ENCODE measurements around the gene ITPR1. TPM values are rescaled to one million over a fixed set of nuclear protein-coding genes. Genes with fewer than 3 reads are reported as not detected.

Gene ITPR1
- polyA plus RNA-seq, 1 donor from 2014 or later, result 2.1 TPM

DNA sequence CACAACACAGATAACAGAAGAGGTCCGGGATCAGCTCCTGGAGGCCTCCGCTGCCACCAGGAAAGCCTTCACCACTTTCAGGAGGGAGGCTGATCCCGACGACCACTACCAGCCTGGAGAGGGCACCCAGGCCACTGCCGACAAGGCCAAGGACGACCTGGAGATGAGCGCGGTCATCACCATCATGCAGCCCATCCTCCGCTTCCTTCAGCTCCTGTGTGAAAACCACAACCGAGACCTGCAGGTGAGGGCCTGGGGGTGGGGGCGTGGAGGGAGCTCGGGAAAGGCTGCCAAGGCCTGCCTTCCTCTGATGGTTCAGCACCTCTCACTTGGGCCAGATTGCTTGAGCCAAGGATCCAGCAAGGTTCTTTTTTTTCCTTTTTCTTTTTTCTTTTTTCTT, 275.4 kb downstream of the ITPR1 start:
- H3K4me3 ChIP-seq (ENCODE audit: low read length), result no peak overlapping the region
- peaks cover 4% of the 10 kb centered on the region for H3K9me3 ChIP-seq (ENCODE audit: low read length)
- no peak overlapping the region for H3K27ac ChIP-seq (ENCODE audit: low read length)
- H3K79me2 ChIP-seq (replicated peaks; ENCODE audit: insufficient read depth, low read length), result no peaks in the 10 kb centered on the region
- H2AFZ ChIP-seq (ENCODE audit: low read depth, low read length), result no peak overlapping the region
- H3F3A ChIP-seq (ENCODE audit: insufficient read depth, low read length, poor library complexity, severe bottlenecking), result no peaks in the 10 kb centered on the region
- no peak overlapping the region for H3K4me2 ChIP-seq (ENCODE audit: low read length)
- no peak overlapping the region for H3K9ac ChIP-seq (ENCODE audit: low read length)
- H4K20me1 ChIP-seq (ENCODE audit: insufficient read depth), result no peaks in the 10 kb centered on the region
- no peaks in the 10 kb centered on the region for H3K27me3 ChIP-seq (ENCODE audit: insufficient read depth, low read depth, low read length)
- H3K9me2 ChIP-seq (ENCODE audit: insufficient read depth, low read length), result no peaks in the 10 kb centered on the region
- TF ChIP-seq POLR2AphosphoS5 (IDR thresholded peaks at IDR 0.05) (no peak), RAD21 (conservative IDR thresholded peaks at IDR 0.05) (no peak), TAF1 (IDR thresholded peaks at IDR 0.05; ENCODE audit: low read depth) (no peak), EZH2 (IDR thresholded peaks at IDR 0.05; ENCODE audit: borderline replicate concordance, insufficient read depth, low read length, poor library complexity, severe bottlenecking) (no peak), SMC3 (conservative IDR thresholded peaks at IDR 0.05; ENCODE audit: poor library complexity) (no peak), EP300 (conservative IDR thresholded peaks at IDR 0.05; ENCODE audit: poor library complexity, severe bottlenecking) (no peak), MXI1 (conservative IDR thresholded peaks at IDR 0.05; ENCODE audit: poor library complexity, severe bottlenecking) (no peak)
- TF ChIP-seq, protein P1, sequence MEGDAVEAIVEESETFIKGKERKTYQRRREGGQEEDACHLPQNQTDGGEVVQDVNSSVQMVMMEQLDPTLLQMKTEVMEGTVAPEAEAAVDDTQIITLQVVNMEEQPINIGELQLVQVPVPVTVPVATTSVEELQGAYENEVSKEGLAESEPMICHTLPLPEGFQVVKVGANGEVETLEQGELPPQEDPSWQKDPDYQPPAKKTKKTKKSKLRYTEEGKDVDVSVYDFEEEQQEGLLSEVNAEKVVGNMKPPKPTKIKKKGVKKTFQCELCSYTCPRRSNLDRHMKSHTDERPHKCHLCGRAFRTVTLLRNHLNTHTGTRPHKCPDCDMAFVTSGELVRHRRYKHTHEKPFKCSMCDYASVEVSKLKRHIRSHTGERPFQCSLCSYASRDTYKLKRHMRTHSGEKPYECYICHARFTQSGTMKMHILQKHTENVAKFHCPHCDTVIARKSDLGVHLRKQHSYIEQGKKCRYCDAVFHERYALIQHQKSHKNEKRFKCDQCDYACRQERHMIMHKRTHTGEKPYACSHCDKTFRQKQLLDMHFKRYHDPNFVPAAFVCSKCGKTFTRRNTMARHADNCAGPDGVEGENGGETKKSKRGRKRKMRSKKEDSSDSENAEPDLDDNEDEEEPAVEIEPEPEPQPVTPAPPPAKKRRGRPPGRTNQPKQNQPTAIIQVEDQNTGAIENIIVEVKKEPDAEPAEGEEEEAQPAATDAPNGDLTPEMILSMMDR (IDR thresholded peaks at IDR 0.05; ENCODE audit: poor library complexity, severe bottlenecking), result no peak
- TF ChIP-seq, protein P2, sequence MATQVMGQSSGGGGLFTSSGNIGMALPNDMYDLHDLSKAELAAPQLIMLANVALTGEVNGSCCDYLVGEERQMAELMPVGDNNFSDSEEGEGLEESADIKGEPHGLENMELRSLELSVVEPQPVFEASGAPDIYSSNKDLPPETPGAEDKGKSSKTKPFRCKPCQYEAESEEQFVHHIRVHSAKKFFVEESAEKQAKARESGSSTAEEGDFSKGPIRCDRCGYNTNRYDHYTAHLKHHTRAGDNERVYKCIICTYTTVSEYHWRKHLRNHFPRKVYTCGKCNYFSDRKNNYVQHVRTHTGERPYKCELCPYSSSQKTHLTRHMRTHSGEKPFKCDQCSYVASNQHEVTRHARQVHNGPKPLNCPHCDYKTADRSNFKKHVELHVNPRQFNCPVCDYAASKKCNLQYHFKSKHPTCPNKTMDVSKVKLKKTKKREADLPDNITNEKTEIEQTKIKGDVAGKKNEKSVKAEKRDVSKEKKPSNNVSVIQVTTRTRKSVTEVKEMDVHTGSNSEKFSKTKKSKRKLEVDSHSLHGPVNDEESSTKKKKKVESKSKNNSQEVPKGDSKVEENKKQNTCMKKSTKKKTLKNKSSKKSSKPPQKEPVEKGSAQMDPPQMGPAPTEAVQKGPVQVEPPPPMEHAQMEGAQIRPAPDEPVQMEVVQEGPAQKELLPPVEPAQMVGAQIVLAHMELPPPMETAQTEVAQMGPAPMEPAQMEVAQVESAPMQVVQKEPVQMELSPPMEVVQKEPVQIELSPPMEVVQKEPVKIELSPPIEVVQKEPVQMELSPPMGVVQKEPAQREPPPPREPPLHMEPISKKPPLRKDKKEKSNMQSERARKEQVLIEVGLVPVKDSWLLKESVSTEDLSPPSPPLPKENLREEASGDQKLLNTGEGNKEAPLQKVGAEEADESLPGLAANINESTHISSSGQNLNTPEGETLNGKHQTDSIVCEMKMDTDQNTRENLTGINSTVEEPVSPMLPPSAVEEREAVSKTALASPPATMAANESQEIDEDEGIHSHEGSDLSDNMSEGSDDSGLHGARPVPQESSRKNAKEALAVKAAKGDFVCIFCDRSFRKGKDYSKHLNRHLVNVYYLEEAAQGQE (IDR thresholded peaks at IDR 0.05; ENCODE audit: borderline replicate concordance), result no peak
- no peaks in the 10 kb centered on the region for H3K36me3 ChIP-seq (ENCODE audit: insufficient read depth, low read length)

DNA sequence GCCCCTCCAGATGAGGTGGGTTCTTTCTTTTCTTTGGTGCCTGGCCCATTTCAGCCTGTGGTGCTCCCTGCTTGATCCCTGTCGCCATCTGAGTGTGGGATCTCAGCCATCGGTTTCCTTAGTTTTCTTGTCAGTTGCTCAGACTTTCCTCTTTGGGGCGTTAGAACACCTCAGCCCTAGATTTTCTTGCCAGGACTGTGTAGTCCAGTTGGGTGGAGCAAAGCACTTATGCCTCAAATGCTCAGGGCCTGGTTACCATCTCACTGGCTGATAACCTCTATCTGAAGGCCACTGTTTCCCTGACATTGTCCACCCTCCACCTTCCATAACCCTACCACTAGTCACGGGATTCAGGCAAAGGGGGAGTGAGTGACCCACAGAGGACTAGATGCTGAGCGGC, 277.4 kb downstream of the ITPR1 start:
- Histone ChIP-seq H3K4me2 (ENCODE audit: low read length) (no peak overlapping the region), H3K36me3 (ENCODE audit: insufficient read depth, low read length) (no peaks in the 10 kb centered on the region), H2AFZ (ENCODE audit: low read depth, low read length) (no peak overlapping the region), H3K27me3 (ENCODE audit: insufficient read depth, low read depth, low read length) (no peaks in the 10 kb centered on the region), H3K4me3 (ENCODE audit: low read length) (no peak overlapping the region), H3K9me2 (ENCODE audit: insufficient read depth, low read length) (no peaks in the 10 kb centered on the region), H3K27ac (ENCODE audit: low read length) (no peak overlapping the region), H3K79me2 (replicated peaks; ENCODE audit: insufficient read depth, low read length) (no peaks in the 10 kb centered on the region), H3K9ac (ENCODE audit: low read length) (no peak overlapping the region), H4K20me1 (ENCODE audit: insufficient read depth) (no peaks in the 10 kb centered on the region), H3F3A (ENCODE audit: insufficient read depth, low read length, poor library complexity, severe bottlenecking) (no peaks in the 10 kb centered on the region), H3K9me3 (ENCODE audit: low read length) (no peaks in the 10 kb centered on the region)
- TF ChIP-seq EZH2 (IDR thresholded peaks at IDR 0.05; ENCODE audit: borderline replicate concordance, insufficient read depth, low read length, poor library complexity, severe bottlenecking) (no peak), POLR2AphosphoS5 (IDR thresholded peaks at IDR 0.05) (no peak), TAF1 (IDR thresholded peaks at IDR 0.05; ENCODE audit: low read depth) (no peak), EP300 (conservative IDR thresholded peaks at IDR 0.05; ENCODE audit: poor library complexity, severe bottlenecking) (no peak), RAD21 (conservative IDR thresholded peaks at IDR 0.05) (no peak), MXI1 (conservative IDR thresholded peaks at IDR 0.05; ENCODE audit: poor library complexity, severe bottlenecking) (no peak), SMC3 (conservative IDR thresholded peaks at IDR 0.05; ENCODE audit: poor library complexity) (no peak)
- TF ChIP-seq, protein P1 (IDR thresholded peaks at IDR 0.05; ENCODE audit: poor library complexity, severe bottlenecking), result no peak
- TF ChIP-seq, protein P2 (IDR thresholded peaks at IDR 0.05; ENCODE audit: borderline replicate concordance), result no peak

Data from neural cell (in vitro differentiated cells).